NB4 (cell line): Measurements from ENCODE around the gene UBL4B.

Experiments
- DNase-seq: peaks from one replicate; pipeline ENCODE4 v3.0.0; 2010; ENCODE audit warnings: low read depth
- H3K4me3 ChIP-seq: one replicate; pipeline ENCODE4 v1.5.1; 2011; ENCODE audit warnings: mild to moderate bottlenecking, low read depth, low read length, moderate library complexity
- CTCF ChIP-seq: IDR thresholded peaks from one replicate; pipeline ENCODE4 v1.5.1; 2012; ENCODE audit warnings: low read depth, low read length
- MAX ChIP-seq: IDR thresholded peaks from 2 replicates; pipeline ENCODE4 v1.6.1; 2011; ENCODE audit warnings: low read depth, low read length
- MYC ChIP-seq: IDR thresholded peaks from 2 replicates; pipeline ENCODE4 v1.6.1; 2011; ENCODE audit warnings: low read depth, low read length
- POLR2A ChIP-seq: IDR thresholded peaks from 2 replicates; pipeline ENCODE4 v1.6.1; 2011; ENCODE audit warnings: mild to moderate bottlenecking; ENCODE audit not compliant: insufficient read length; ENCODE audit errors: extremely low read depth

UBL4B gene

GRCh38 chr1:110112143-110112542 lies at the start of gene UBL4B:
UBL4B (plus strand) TSS chr1:110112443; CDS start chr1:110112535, 92 bp downstream.
- DNase-seq, result no peak
- no peak for TF ChIP-seq CTCF
- TF ChIP-seq MYC, result no peak
- TF ChIP-seq MAX, result no peak
- no peak for TF ChIP-seq POLR2A
- no peak within 1 kb of the TSS for H3K4me3 ChIP-seq

GRCh38 chr1:110062612-110063011 lies 49.6 kb upstream of the UBL4B start:
- no peak for DNase-seq
- TF ChIP-seq MYC, result no peak
- TF ChIP-seq CTCF, result no peak
- no peak for TF ChIP-seq POLR2A
- TF ChIP-seq MAX, result no peak
- H3K4me3 ChIP-seq, result no peak overlapping the region

- TF ChIP-seq POLR2A (no peak), CTCF (no peak), MYC (no peak), MAX (no peak)
- H3K4me3 ChIP-seq, result no peak overlapping the region
- DNase-seq, result no peak
These were observed 48.5 kb upstream of the UBL4B start for GRCh38 chr1:110063781-110064180.

- no peak for DNase-seq
- no peak overlapping the region for H3K4me3 ChIP-seq
- TF ChIP-seq CTCF (no peak), MYC (no peak), MAX (no peak), POLR2A (no peak)
These were observed 47.5 kb upstream of the UBL4B start for GRCh38 chr1:110064576-110065337.

GRCh38 chr1:110065841-110066240 lies 46.4 kb upstream of the UBL4B start:
- TF ChIP-seq MYC, result no peak
- no peak overlapping the region for H3K4me3 ChIP-seq
- no peak for DNase-seq

- DNase-seq, result no peak
- TF ChIP-seq CTCF (no peak), MAX (no peak), MYC (no peak), POLR2A (no peak)
- no peak overlapping the region for H3K4me3 ChIP-seq
These were observed 44.8 kb upstream of the UBL4B start for GRCh38 chr1:110067479-110067892.
